Endothelial cell of umbilical vein (primary cell): Measurements from ENCODE around the gene MBTPS1. TPM values are rescaled to one million over a fixed set of nuclear protein-coding genes. Genes with fewer than 3 reads are reported as not detected.

ENCODE experiments used
- BruUV-seq: library from RNA; stranded (reverse); fragments of 400-500 nt; replicated peaks from 2 replicates; lab custom pipeline; 2021; lab: Mats Ljungman, UMichigan
- CTCF ChIA-PET: fragments of 300-600, 350-600 bp; sonication (Branson Sonifier 250); formaldehyde crosslinking; loops from one replicate; lab custom pipeline; 2021; ENCODE audit warnings: antibody characterized with exemption, inconsistent platforms; lab: Charles Lee
- POLR2A ChIA-PET: fragments of 300-600, 350-600 bp; sonication (Branson Sonifier 250); formaldehyde crosslinking; loops from one replicate; lab custom pipeline; 2021; ENCODE audit warnings: antibody characterized with exemption, inconsistent platforms; lab: Charles Lee
- DNase-seq: peaks from one replicate; pipeline ENCODE4 v3.0.0-alpha.2; 2011; ENCODE audit warnings: low read depth, low spot score
- FAIRE-seq: peaks from 2 replicates; lab custom pipeline; 2011; peaks lifted over from hg19 to GRCh38; lab: Jason Lieb, UNC
- H2AFZ ChIP-seq: 2 replicates; pipeline ENCODE4 v1.6.0; 2012; ENCODE audit warnings: low read depth, low read length, control low read depth, inconsistent platforms
- H3K27ac ChIP-seq: 2 replicates; pipeline ENCODE4 v1.5.1; 2011; ENCODE audit warnings: low read depth, mild to moderate bottlenecking, control low read depth, low read length, moderate library complexity; ENCODE audit not compliant: insufficient read depth
- H3K27me3 ChIP-seq, 2 experiments: 2 replicates each; pipeline versions ENCODE4 v1.6.0 to v1.6.1; 2011; ENCODE audit warnings: low read length in 2 of 2, mixed read lengths in 1 of 2; ENCODE audit not compliant: control insufficient read depth in 2 of 2, insufficient read depth in 2 of 2
- H3K36me3 ChIP-seq, 2 experiments: 2 replicates in 1 of 2; 3 replicates in 1 of 2; pipeline ENCODE4 v1.5.1; 2011; ENCODE audit warnings: low read length in 2 of 2, mild to moderate bottlenecking in 1 of 2, moderate library complexity in 1 of 2; ENCODE audit not compliant: control insufficient read depth in 2 of 2, insufficient read depth in 2 of 2; ENCODE audit errors: extremely low read depth in 1 of 2
- H3K4me1 ChIP-seq: 3 replicates; pipeline ENCODE4 v1.5.1; 2011; ENCODE audit warnings: mild to moderate bottlenecking, low read length; ENCODE audit not compliant: control insufficient read depth, insufficient read depth; ENCODE audit errors: extremely low read depth
- H3K4me2 ChIP-seq: 2 replicates; pipeline ENCODE4 v1.6.1; 2011; ENCODE audit warnings: low read length, control low read depth, mixed read lengths; ENCODE audit not compliant: insufficient read depth
- H3K4me3 ChIP-seq, 3 experiments: fragments of 200-600 bp in 1 of 3; sonication (generic), shearing (Covaris generic) in 1 of 3; replicated peaks in 1 of 3; 2 replicates each; pipeline ENCODE4 v1.5.1; 2011 to 2016; ENCODE audit warnings: control low read depth in 3 of 3, low read length in 3 of 3, mild to moderate bottlenecking in 2 of 3, inconsistent platforms in 1 of 3, low read depth in 1 of 3, moderate library complexity in 1 of 3; ENCODE audit not compliant: insufficient read depth in 1 of 3
- H3K79me2 ChIP-seq: 2 replicates; pipeline ENCODE4 v1.6.0; 2012; ENCODE audit warnings: low read length, inconsistent platforms; ENCODE audit not compliant: control insufficient read depth, insufficient read depth
- H3K9ac ChIP-seq: replicated peaks from 2 replicates; pipeline ENCODE3; 2011; ENCODE audit warnings: low read length, control low read depth; ENCODE audit not compliant: insufficient read depth; ENCODE audit errors: extremely low read depth
- H3K9me1 ChIP-seq: replicated peaks from 3 replicates; pipeline ENCODE4 v1.6.0; 2011; ENCODE audit warnings: mild to moderate bottlenecking, low read length; ENCODE audit not compliant: control insufficient read depth, insufficient read depth; ENCODE audit errors: extremely low read depth
- H3K9me3 ChIP-seq: replicated peaks from 2 replicates; pipeline ENCODE4 v1.5.1; 2012; ENCODE audit warnings: low read length, inconsistent platforms; ENCODE audit not compliant: control insufficient read depth, insufficient read depth
- H4K20me1 ChIP-seq: replicated peaks from 2 replicates; pipeline ENCODE3; 2011; ENCODE audit warnings: mild to moderate bottlenecking, low read length; ENCODE audit not compliant: control insufficient read depth, insufficient read depth; ENCODE audit errors: extremely low read depth
- CTCF ChIP-seq, 2 donors: IDR thresholded peaks; 1 replicate in 1 of 2; 2 replicates in 1 of 2; pipeline ENCODE4 v1.5.1; 2011; ENCODE audit warnings: low read length in 2 of 2, mild to moderate bottlenecking in 2 of 2, moderate library complexity in 2 of 2, control low read depth in 1 of 2, inconsistent platforms in 1 of 2, low read depth in 1 of 2; ENCODE audit not compliant: insufficient read depth in 1 of 2; ENCODE audit errors: extremely low read depth in 1 of 2
- EZH2 ChIP-seq: IDR thresholded peaks from 2 replicates; pipeline ENCODE4 v1.6.1; 2012; ENCODE audit warnings: borderline replicate concordance, low read depth, mild to moderate bottlenecking, moderate library complexity, low read length, inconsistent platforms; ENCODE audit not compliant: severe bottlenecking
- FOS ChIP-seq: IDR thresholded peaks from 2 replicates; pipeline ENCODE4 v1.6.1; 2011; ENCODE audit warnings: mild to moderate bottlenecking, low read length, moderate library complexity, borderline replicate concordance; ENCODE audit not compliant: insufficient read depth
- GATA2 ChIP-seq: IDR thresholded peaks from 2 replicates; pipeline ENCODE4 v1.7.0; 2011; ENCODE audit warnings: low read depth, mild to moderate bottlenecking, moderate library complexity, mixed read lengths, low read length; ENCODE audit not compliant: insufficient read length, insufficient read depth
- JUN ChIP-seq: IDR thresholded peaks from 2 replicates; pipeline ENCODE4 v1.6.1; 2011; ENCODE audit warnings: borderline replicate concordance, low read depth; ENCODE audit not compliant: insufficient read length, insufficient read depth
- MAX ChIP-seq: IDR thresholded peaks from 2 replicates; pipeline ENCODE4 v1.6.1; 2011; ENCODE audit not compliant: insufficient read depth, insufficient read length
- MYC ChIP-seq: IDR thresholded peaks from one replicate; pipeline ENCODE4 v1.6.1; 2011; ENCODE audit warnings: mild to moderate bottlenecking, low read depth, low read length
- POLR2A ChIP-seq: IDR thresholded peaks from 2 replicates; pipeline ENCODE4 v1.6.1; 2012; ENCODE audit warnings: low read depth, mild to moderate bottlenecking, control low read depth, low read length
- POLR2AphosphoS5 ChIP-seq: IDR thresholded peaks from 2 replicates; pipeline ENCODE4 v1.6.1; 2012; ENCODE audit warnings: low read depth, mild to moderate bottlenecking, control low read depth, low read length, moderate library complexity; ENCODE audit not compliant: insufficient read depth
- dilution Hi-C: fragments of 300-500 bp; cut with MboI; formaldehyde crosslinking; loops from one replicate; pipeline ENCODE4 v1.15.0; 2019; ENCODE audit warnings: low sequenced_read_pairs; ENCODE audit not compliant: extremely low pct_ligation_motif_present
- intact Hi-C: fragments of 100-400 bp; cut with micrococcal nuclease; formaldehyde crosslinking; loops from one replicate; pipeline ENCODE4 v1.10.0; 2022
- polyA plus RNA-seq, 4 experiments: library from polyadenylated mRNA; depleted of rRNA in 3 of 4; stranded (reverse) in 3 of 4; unstranded in 1 of 4; fragments of >200 nt; gene quantifications; 2 replicates each; pipeline versions ENCODE4 v1.2.1 to v1.2.3, GENCODE V29; 2011 to 2012; ENCODE audit warnings: missing spikeins in 1 of 4
- total RNA-seq: library from RNA; stranded (reverse); gene quantifications from 2 replicates; pipeline ENCODE4 v1.2.3, GENCODE V29; 2021

MBTPS1 gene
- total and polyA plus RNA-seq, 2 donors (not counting 3 experiments of a cell fraction or from before 2014, with no cell fraction given) = 82.3 to 99.6 TPM

GRCh38 chr16:84144209-84144858, 27.6 kb upstream of the MBTPS1 start:
- peak overlapping the region; percentile 80 for H3K4me2 ChIP-seq
- H3K79me2 ChIP-seq = peaks cover 11% of the 10 kb centered on the region
- H3K9ac ChIP-seq = peak overlapping the region; percentile 46
- peaks cover 5% of the 10 kb centered on the region for H3K4me1 ChIP-seq
- dilution Hi-C loops = no loop called here
- TSS peak; percentile 53 for BruUV-seq
- peak overlapping the region; percentile 22 for H2AFZ ChIP-seq
- H3K4me3 ChIP-seq = peak overlapping the region; percentile 62 to 91 (median 85)
- H3K27ac ChIP-seq = no peak overlapping the region
- FAIRE-seq (peak; percentile 73), DNase-seq (peak; percentile 48)
- POLR2A ChIA-PET = no interaction called here
- CTCF ChIA-PET = interaction anchor here (1.0 to 2.3 kb wide), 5 partner anchors 10 to 188 kb away, joined by 3 to 12 read pairs (median 5); partner anchors contain the start of genes MBTPS1 and TAF1C
- H3K36me3 ChIP-seq = no peaks in the 10 kb centered on the region
- peaks cover 5% of the 10 kb centered on the region for H4K20me1 ChIP-seq
- H3K27me3 ChIP-seq = peaks cover 0 to 4% of the 10 kb centered on the region in 2 experiments
- intact Hi-C loops = loop anchor here (2.0 kb wide), 2 partner anchors 28 to 40 kb away; partner anchors contain the start of gene MBTPS1
- no peaks in the 10 kb centered on the region for H3K9me3 ChIP-seq
- TF ChIP-seq MAX = no peak
- peak in 1 of 2 donors; percentile 7 for TF ChIP-seq CTCF (IDR thresholded peaks at IDR 0.05; ENCODE audit: extremely low read depth in 1 of 2, insufficient read depth in 1 of 2, low read depth in 1 of 2, low read length in 2 of 2)
- no peaks in the 10 kb centered on the region for H3K9me1 ChIP-seq

DNA sequence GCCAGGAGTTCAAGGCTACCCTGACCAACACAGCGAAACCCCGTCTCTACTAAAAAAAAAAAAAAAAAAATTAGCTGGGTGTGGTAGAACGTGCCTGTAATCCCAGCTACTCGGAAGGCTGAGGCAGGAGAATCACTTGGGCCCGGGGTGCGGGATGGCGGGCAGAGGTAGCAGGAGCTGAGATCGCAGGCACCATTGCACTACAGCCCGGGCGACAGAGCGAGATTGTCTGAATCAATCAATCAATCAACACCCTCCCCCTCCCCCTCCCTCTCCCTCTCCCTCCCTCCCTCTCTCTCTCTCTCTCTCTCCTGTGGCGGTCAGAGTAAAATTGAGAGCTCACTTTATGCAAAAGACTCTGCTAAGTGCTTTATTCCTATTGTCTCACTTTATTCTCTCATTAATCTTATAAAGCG, 27.1 kb upstream of the MBTPS1 start:
- ChIA-PET CTCF (interaction anchor here (1.0 to 2.3 kb wide), 2 partner anchors 43 to 187 kb away, joined by 3 to 12 read pairs; partner anchors contain the start of gene TAF1C), POLR2A (no interaction called here)
- H3K4me1 ChIP-seq = peaks cover 5% of the 10 kb centered on the region
- no peak overlapping the region for H2AFZ ChIP-seq
- no peaks in the 10 kb centered on the region for H3K36me3 ChIP-seq
- H3K9ac ChIP-seq = peak overlapping the region; percentile 46
- DNase-seq = no peak
- peak overlapping the region; percentile 62 to 91 (median 85) for H3K4me3 ChIP-seq
- H3K27ac ChIP-seq = no peak overlapping the region
- intact Hi-C loops = loop anchor here (2.0 kb wide), 2 partner anchors 27 to 41 kb away; partner anchors contain the start of gene MBTPS1
- peaks cover 0 to 4% of the 10 kb centered on the region in 2 experiments for H3K27me3 ChIP-seq
- no peaks in the 10 kb centered on the region for H3K9me1 ChIP-seq
- no TSS peak for BruUV-seq
- TF ChIP-seq MYC (no peak), EZH2 (no peak), POLR2AphosphoS5 (no peak), MAX (no peak), FOS (no peak), CTCF (IDR thresholded peaks at IDR 0.05; ENCODE audit: extremely low read depth in 1 of 2, insufficient read depth in 1 of 2, low read depth in 1 of 2, low read length in 2 of 2) (no peak), GATA2 (no peak), JUN (no peak), POLR2A (no peak)
- no peaks in the 10 kb centered on the region for H3K9me3 ChIP-seq
- H3K79me2 ChIP-seq = peaks cover 15% of the 10 kb centered on the region
- H3K4me2 ChIP-seq = peak overlapping the region; percentile 80
- H4K20me1 ChIP-seq = peaks cover 5% of the 10 kb centered on the region
- dilution Hi-C loops = no loop called here
- no peak for FAIRE-seq
